Femur (tissue), 1 donor: Measurements from ENCODE around the gene TRIB2.

ENCODE experiments used
- DNase-seq: peaks from one replicate; pipeline ENCODE4 v3.0.0-alpha.2; 2017

The TRIB2 gene

DNA sequence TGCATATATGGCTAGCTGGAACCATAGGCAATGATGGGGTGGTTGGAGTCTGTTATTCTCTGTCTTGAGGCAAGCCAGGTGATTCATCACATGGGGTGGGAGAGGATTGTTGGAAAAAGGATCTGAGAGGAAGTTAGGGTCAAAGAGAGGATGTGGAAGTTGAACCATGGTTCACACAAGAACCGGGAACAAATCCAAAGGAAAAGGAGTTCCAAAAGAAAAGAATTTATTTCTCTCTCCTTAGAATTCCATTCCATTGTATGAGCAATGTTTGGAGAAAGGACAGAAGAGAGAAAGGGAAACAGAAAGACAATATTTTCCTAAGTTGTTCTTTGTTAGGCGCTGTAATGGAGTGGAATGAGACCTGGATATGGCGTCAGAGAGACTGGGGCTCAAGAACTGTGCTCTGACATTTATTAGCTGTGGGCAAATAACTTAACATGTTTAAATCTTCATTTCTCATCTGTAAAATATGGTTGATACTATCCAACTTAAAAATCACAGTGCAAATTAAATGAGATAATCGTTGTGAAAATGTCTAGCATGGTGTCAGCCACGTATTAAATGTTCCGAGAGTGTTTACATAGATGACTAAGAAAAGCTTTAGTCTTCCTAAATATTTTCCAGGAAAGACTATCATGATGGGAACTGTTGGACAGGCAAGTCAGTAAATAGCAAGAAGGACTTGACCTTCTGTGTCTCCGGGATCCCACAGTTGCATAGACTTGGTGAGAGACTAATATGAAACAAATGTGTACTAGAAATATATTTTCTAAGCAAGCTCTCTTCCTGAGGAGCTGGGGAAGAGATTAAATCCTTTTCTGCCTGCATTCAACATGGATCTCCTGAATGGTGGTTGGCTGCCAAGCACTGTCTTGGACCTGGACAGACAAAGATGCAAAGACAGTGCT, 71.4 kb downstream of the TRIB2 start:
- peak; percentile 72 for DNase-seq

DNA sequence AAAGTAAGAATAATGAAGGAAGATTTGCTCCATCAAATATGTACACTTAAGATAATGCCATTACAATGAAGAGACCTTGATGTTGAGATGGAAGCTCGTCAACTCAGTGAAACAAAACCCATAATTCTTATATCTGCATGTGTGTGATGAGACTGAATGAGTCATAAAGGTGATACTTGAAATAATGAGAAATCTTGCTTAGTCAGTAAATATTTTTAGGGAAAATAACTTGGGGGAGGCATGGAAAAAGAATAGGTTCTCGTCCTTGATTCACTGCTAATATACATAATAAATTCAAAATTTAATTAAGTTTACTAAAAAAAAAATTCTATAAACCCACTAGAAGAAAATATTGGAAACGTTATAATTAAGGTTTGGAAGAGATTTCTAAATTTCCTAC, 75.2 kb downstream of the TRIB2 start:
- no peak for DNase-seq
